Measurements from ENCODE around the gene TBL2.
A peak's percentile ranks its signal among the peaks of the same experiment; 100 is the strongest.
"Not testable (repeated sequence)": the region's sequence is repeated elsewhere in the genome, so short reads cannot be mapped to it uniquely, and the experiment has no call there.

The TBL2 gene

GRCh38 chr7:73556208-73557107 lies 21.9 kb downstream of the TBL2 start:
- Histone ChIP-seq H3K27me3 (replicated peaks; ENCODE audit: control insufficient read depth, insufficient read depth, low read length) (no peaks in the 10 kb centered on the region), H3K4me3 (replicated peaks; ENCODE audit: low read depth, low read length) (peak overlapping the region; percentile 98), H3K36me3 (ENCODE audit: control insufficient read depth, insufficient read depth, low read length) (peaks cover 7% of the 10 kb centered on the region)
- TF ChIP-seq, protein P1, sequence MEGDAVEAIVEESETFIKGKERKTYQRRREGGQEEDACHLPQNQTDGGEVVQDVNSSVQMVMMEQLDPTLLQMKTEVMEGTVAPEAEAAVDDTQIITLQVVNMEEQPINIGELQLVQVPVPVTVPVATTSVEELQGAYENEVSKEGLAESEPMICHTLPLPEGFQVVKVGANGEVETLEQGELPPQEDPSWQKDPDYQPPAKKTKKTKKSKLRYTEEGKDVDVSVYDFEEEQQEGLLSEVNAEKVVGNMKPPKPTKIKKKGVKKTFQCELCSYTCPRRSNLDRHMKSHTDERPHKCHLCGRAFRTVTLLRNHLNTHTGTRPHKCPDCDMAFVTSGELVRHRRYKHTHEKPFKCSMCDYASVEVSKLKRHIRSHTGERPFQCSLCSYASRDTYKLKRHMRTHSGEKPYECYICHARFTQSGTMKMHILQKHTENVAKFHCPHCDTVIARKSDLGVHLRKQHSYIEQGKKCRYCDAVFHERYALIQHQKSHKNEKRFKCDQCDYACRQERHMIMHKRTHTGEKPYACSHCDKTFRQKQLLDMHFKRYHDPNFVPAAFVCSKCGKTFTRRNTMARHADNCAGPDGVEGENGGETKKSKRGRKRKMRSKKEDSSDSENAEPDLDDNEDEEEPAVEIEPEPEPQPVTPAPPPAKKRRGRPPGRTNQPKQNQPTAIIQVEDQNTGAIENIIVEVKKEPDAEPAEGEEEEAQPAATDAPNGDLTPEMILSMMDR (IDR thresholded peaks at IDR 0.05; ENCODE audit: insufficient read depth, low read length, poor library complexity, severe bottlenecking), result no peak
- DNase-seq (ENCODE audit: extremely low read depth, insufficient read length), result no peak

DNA sequence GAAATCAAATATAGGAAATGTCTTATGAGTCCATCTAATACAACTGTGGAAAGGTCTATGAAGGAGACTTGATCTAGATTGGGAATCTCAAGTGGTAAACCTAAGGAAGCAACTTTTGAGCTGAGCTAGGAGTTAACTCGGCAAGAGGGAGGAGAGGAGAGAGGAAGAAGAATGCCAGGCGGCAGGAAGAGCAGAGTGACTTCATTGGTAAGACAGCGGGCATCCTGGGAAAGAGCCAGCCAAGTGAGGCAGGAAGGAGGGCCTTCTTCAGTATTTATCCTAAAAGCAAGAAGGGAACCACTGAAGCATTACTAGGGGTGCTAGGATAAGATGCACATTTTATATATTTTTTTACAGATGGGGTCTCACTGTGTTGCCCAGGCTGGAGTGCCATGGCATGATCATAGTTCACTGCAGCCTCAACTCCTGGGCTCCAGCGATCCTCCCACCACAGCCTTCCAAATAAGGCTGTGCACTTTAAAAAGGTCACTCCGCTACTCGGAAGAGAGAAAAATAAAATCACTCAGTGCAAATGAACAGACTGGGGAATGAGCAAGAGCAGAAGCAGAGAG lies 22.9 kb downstream of the TBL2 start:
- peaks cover 9% of the 10 kb centered on the region for H3K36me3 ChIP-seq (ENCODE audit: control insufficient read depth, insufficient read depth, low read length)
- H3K4me3 ChIP-seq (replicated peaks; ENCODE audit: low read depth, low read length), result peak overlapping the region; percentile 98

DNA sequence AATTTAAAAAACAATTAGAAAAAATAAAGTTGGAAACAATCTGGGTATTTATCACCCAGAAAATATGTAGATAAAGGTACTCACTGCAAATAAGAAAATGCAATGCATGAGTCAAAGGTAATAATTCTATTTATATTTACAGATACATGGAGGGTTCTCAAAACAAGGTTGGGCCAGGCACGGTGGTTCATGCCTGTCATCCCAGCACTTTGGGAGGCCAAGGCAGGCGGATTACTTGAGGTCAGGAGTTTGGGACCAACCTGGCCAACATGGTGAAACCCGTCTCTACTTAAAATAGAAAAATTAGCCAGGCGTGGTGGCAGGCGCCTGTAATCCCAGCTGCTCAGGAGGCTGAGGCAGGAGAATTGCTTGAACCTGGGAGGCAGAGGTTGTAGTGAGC lies 28.3 kb downstream of the TBL2 start:
- not testable (repeated sequence) for DNase-seq (ENCODE audit: extremely low read depth, insufficient read length); H3K27me3 ChIP-seq (replicated peaks; ENCODE audit: control insufficient read depth, insufficient read depth, low read length); H3K4me3 ChIP-seq (replicated peaks; ENCODE audit: low read depth, low read length)
- peaks cover 12% of the 10 kb centered on the region for H3K36me3 ChIP-seq (ENCODE audit: control insufficient read depth, insufficient read depth, low read length)

More for the DNA sequence above, 22.9 kb downstream of the TBL2 start:
- TF ChIP-seq, protein P1 (IDR thresholded peaks at IDR 0.05; ENCODE audit: insufficient read depth, low read length, poor library complexity, severe bottlenecking), result no peak
- no peak for DNase-seq (ENCODE audit: extremely low read depth, insufficient read length)
- H3K27me3 ChIP-seq (replicated peaks; ENCODE audit: control insufficient read depth, insufficient read depth, low read length), result no peaks in the 10 kb centered on the region

DNA sequence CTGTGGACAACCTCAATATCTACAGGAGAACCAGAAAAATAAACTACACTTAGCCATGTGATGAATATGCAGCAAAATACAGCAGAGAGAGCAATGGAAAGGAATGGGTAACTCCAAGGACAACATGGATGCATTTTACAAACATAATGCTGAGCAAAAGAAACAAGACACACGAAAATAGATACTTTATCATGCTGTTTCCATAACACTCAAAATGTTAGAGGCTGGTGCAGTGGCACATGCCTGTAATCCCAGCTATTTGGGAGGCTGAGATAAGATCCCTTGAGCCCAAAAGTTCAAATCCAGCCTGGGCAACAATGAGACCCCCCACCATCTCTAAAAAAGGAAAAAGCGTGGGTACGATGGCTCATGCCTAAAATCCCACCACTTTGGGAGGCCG lies 29.2 kb downstream of the TBL2 start:
- Histone ChIP-seq H3K27me3 (replicated peaks; ENCODE audit: control insufficient read depth, insufficient read depth, low read length) (no peaks in the 10 kb centered on the region), H3K36me3 (ENCODE audit: control insufficient read depth, insufficient read depth, low read length) (peaks cover 9% of the 10 kb centered on the region), H3K4me3 (replicated peaks; ENCODE audit: low read depth, low read length) (no peak overlapping the region)
- no peak for DNase-seq (ENCODE audit: extremely low read depth, insufficient read length)
- TF ChIP-seq, protein P1 (IDR thresholded peaks at IDR 0.05; ENCODE audit: insufficient read depth, low read length, poor library complexity, severe bottlenecking), result no peak

DNA sequence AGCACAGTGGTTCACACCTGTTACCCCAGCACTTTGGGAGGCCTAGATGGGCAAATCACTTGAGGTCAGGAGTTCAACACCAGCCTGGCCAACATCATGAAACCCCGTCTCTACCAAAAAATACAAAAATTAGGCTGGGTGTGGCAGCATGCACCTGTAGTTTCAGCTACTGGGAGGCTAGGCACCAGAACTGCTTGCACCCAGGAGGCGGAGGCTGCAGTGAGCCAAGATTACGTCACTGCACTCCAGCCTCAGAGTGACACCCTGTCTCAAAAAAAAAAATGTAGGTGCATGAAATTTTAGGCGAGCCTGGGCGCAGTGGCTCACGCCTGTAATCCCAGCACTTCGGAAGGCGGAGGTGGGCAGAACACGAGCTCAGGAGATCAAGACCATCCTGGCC lies 30.5 kb downstream of the TBL2 start:
- Histone ChIP-seq H3K4me3 (replicated peaks; ENCODE audit: low read depth, low read length) (no peak overlapping the region), H3K27me3 (replicated peaks; ENCODE audit: control insufficient read depth, insufficient read depth, low read length) (no peaks in the 10 kb centered on the region), H3K36me3 (ENCODE audit: control insufficient read depth, insufficient read depth, low read length) (peaks cover 12% of the 10 kb centered on the region)
- TF ChIP-seq, protein P1 (IDR thresholded peaks at IDR 0.05; ENCODE audit: insufficient read depth, low read length, poor library complexity, severe bottlenecking), result no peak
- no peak for DNase-seq (ENCODE audit: extremely low read depth, insufficient read length)

DNA sequence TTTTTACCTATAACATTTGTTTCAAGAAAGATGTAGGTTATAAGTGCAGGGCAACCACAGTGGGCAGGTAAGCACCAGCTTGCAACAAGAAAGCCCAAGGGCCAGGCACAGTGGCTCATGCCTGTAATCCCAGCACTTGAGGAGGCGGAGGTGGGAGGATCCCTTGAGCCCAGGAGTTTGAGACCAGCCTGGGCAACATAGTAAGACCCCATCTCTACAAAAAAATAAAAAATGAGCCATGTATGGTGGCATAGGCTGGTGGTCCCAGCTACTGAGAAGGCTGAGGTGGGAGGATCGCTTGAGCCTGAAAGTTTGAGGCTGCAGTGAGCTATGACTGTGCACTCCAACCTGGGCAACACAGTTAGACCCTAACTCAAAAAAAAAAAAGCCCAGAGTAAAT lies 33.7 kb downstream of the TBL2 start:
- TF ChIP-seq, protein P1 (IDR thresholded peaks at IDR 0.05; ENCODE audit: insufficient read depth, low read length, poor library complexity, severe bottlenecking), result no peak
- Histone ChIP-seq H3K36me3 (ENCODE audit: control insufficient read depth, insufficient read depth, low read length) (peaks cover 21% of the 10 kb centered on the region), H3K4me3 (replicated peaks; ENCODE audit: low read depth, low read length) (no peak overlapping the region), H3K27me3 (replicated peaks; ENCODE audit: control insufficient read depth, insufficient read depth, low read length) (no peaks in the 10 kb centered on the region)
- DNase-seq (ENCODE audit: extremely low read depth, insufficient read length), result no peak
